HCT116 (cell line): Measurements from ENCODE around the gene CD164L2. TPM values are rescaled to one million over a fixed set of nuclear protein-coding genes. Genes with fewer than 3 reads are reported as not detected.

Source experiments
- ATAC-seq: fragments of 200-7000 bp; cut with Tn5 transposase; 2 replicates; pipeline ENCODE4 v1.9.1; 2020; ENCODE audit warnings: mild to moderate bottlenecking, moderate library complexity
- BruUV-seq: library from RNA; stranded (reverse); fragments of 400-500 nt; replicated peaks from 2 replicates; lab custom pipeline; 2021; lab: Mats Ljungman, UMichigan
- CTCF ChIA-PET: fragments of 300-600 bp; sonication (Branson Sonifier 250); formaldehyde crosslinking; loops from one replicate; lab custom pipeline; 2021; ENCODE audit warnings: antibody characterized with exemption; lab: Charles Lee
- POLR2A ChIA-PET: fragments of 300-600, 350-600 bp; sonication (Branson Sonifier 250); formaldehyde crosslinking; loops from one replicate; lab custom pipeline; 2021; ENCODE audit warnings: antibody characterized with exemption; lab: Charles Lee
- RAD21 ChIA-PET, 2 experiments: fragments of 300-600 bp; sonication (Branson Sonifier 250); formaldehyde crosslinking; loops; one replicate each; lab custom pipeline; 2023; ENCODE audit warnings: low total read pairs in 2 of 2; ENCODE audit not compliant: uncharacterized antibody in 2 of 2, unreplicated experiment in 2 of 2, low non-redundant PET in 1 of 2; lab: Charles Lee
- DNase-seq: peaks from one replicate; pipeline ENCODE4 v3.0.0-alpha.2; 2010; ENCODE audit warnings: low read depth, low spot score
- H2AFZ ChIP-seq: fragments of 200-600 bp; shearing (Covaris generic), sonication (generic); 2 replicates; pipeline ENCODE4 v1.6.1; 2017; ENCODE audit warnings: low read depth, mixed run types, mixed read lengths, antibody characterized with exemption, low read length; ENCODE audit not compliant: poor library complexity, severe bottlenecking
- H3K27ac ChIP-seq: 2 replicates; pipeline ENCODE4 v1.5.1; 2012; ENCODE audit warnings: low read depth, low read length
- H3K27me3 ChIP-seq: fragments of 200-600 bp; sonication (generic); 2 replicates; pipeline ENCODE4 v1.6.1; 2016; ENCODE audit warnings: mixed run types, low read length, mixed read lengths; ENCODE audit not compliant: insufficient read depth
- H3K36me3 ChIP-seq, 2 experiments: fragments of 200-500 bp in 1 of 2; fragments of 200-600 bp in 1 of 2; sonication (Bioruptor generic) in 1 of 2; sonication (generic) in 1 of 2; 2 replicates each; pipeline versions ENCODE4 v1.5.1 to v1.6.1; 2014 to 2016; ENCODE audit warnings: low read length in 2 of 2, inconsistent platforms in 1 of 2, mixed read lengths in 1 of 2, mixed run types in 1 of 2; ENCODE audit not compliant: insufficient read depth in 2 of 2, control insufficient read depth in 1 of 2
- H3K4me1 ChIP-seq, 2 experiments: fragments of 200-600 bp in 1 of 2; sonication (generic) in 1 of 2; 2 replicates each; pipeline versions ENCODE4 v1.5.1 to v1.6.1; 2012 to 2017; ENCODE audit warnings: low read length in 2 of 2, inconsistent platforms in 1 of 2, mild to moderate bottlenecking in 1 of 2, mixed read lengths in 1 of 2, mixed run types in 1 of 2, moderate library complexity in 1 of 2; ENCODE audit not compliant: insufficient read depth in 2 of 2, control insufficient read depth in 1 of 2
- H3K4me2 ChIP-seq: fragments of 200-600 bp; sonication (generic); 2 replicates; pipeline ENCODE4 v1.6.1; 2017; ENCODE audit warnings: mixed run types, low read length, mixed read lengths
- H3K4me3 ChIP-seq, 2 experiments: fragments of 200-600 bp in 1 of 2; sonication (generic) in 1 of 2; replicated peaks in 1 of 2; 2 replicates each; pipeline ENCODE4 v1.5.1; 2011 to 2016; ENCODE audit warnings: low read length in 2 of 2, control low read depth in 1 of 2, low read depth in 1 of 2, mild to moderate bottlenecking in 1 of 2, mixed read lengths in 1 of 2, mixed run types in 1 of 2
- H3K79me2 ChIP-seq: fragments of 200-600 bp; sonication (generic); 2 replicates; pipeline ENCODE4 v1.6.1; 2017; ENCODE audit warnings: mild to moderate bottlenecking, mixed run types, low read length, moderate library complexity, mixed read lengths; ENCODE audit not compliant: insufficient read depth
- H3K9ac ChIP-seq: fragments of 200-600 bp; sonication (generic); 2 replicates; pipeline ENCODE4 v1.6.1; 2016; ENCODE audit warnings: low read length, mixed read lengths
- H3K9me2 ChIP-seq: fragments of 200-600 bp; sonication (generic), shearing (Covaris generic); 2 replicates; pipeline ENCODE4 v1.6.1; 2017; ENCODE audit warnings: mixed run types, mild to moderate bottlenecking, moderate library complexity; ENCODE audit not compliant: insufficient read depth
- H3K9me3 ChIP-seq, 2 experiments: fragments of 200-500 bp in 1 of 2; fragments of 200-600 bp in 1 of 2; sonication (Bioruptor generic) in 1 of 2; sonication (generic) in 1 of 2; 2 replicates each; pipeline ENCODE4 v1.6.1; 2014 to 2017; ENCODE audit warnings: low read length in 2 of 2, mixed read lengths in 2 of 2, inconsistent platforms in 1 of 2, low read depth in 1 of 2, mild to moderate bottlenecking in 1 of 2, mixed run types in 1 of 2, moderate library complexity in 1 of 2; ENCODE audit not compliant: control insufficient read depth in 1 of 2, insufficient read depth in 1 of 2
- H4K20me1 ChIP-seq: fragments of 200-600 bp; sonication (generic), shearing (Covaris generic); 2 replicates; pipeline ENCODE4 v1.6.1; 2017; ENCODE audit warnings: mixed run types, mild to moderate bottlenecking, moderate library complexity; ENCODE audit not compliant: insufficient read depth
- CBX3 ChIP-seq: IDR thresholded peaks from 2 replicates; pipeline ENCODE4 v1.6.1; 2012; ENCODE audit warnings: low read depth
- CEBPB ChIP-seq: IDR thresholded peaks from 2 replicates; pipeline ENCODE4 v1.6.1; 2012; ENCODE audit warnings: low read depth
- CTCF ChIP-seq, 3 experiments: fragments of 200-600 bp in 1 of 3; sonication (generic) in 1 of 3; IDR thresholded peaks in 2 of 3; conservative IDR thresholded peaks in 1 of 3; 2 replicates each; pipeline ENCODE4 v1.5.1; 2012 to 2017; ENCODE audit warnings: low read depth in 2 of 3, low read length in 2 of 3, antibody characterized with exemption in 1 of 3, borderline replicate concordance in 1 of 3, control low read depth in 1 of 3, mild to moderate bottlenecking in 1 of 3, mixed read lengths in 1 of 3, mixed run types in 1 of 3, moderate library complexity in 1 of 3; ENCODE audit not compliant: insufficient read depth in 1 of 3
- EGR1 ChIP-seq: IDR thresholded peaks from 2 replicates; pipeline ENCODE4 v1.6.1; 2012; ENCODE audit warnings: low read depth
- ELF1 ChIP-seq: IDR thresholded peaks from 2 replicates; pipeline ENCODE4 v1.6.1; 2012; ENCODE audit warnings: low read depth, borderline replicate concordance
- MAX ChIP-seq: IDR thresholded peaks from 2 replicates; pipeline ENCODE4 v1.6.1; 2012
- POLR2A ChIP-seq: IDR thresholded peaks from 2 replicates; pipeline ENCODE4 v1.7.0; 2011; ENCODE audit warnings: borderline replicate concordance; ENCODE audit not compliant: insufficient read depth, insufficient read length; ENCODE audit errors: extremely low read depth
- POLR2AphosphoS5 ChIP-seq: IDR thresholded peaks from 2 replicates; pipeline ENCODE4 v1.6.1; 2011; ENCODE audit warnings: mild to moderate bottlenecking, low read depth, low read length, moderate library complexity
- SIN3A ChIP-seq: IDR thresholded peaks from 2 replicates; pipeline ENCODE4 v1.6.1; 2012; ENCODE audit warnings: low read depth
- SRF ChIP-seq: IDR thresholded peaks from 2 replicates; pipeline ENCODE4 v1.6.1; 2012; ENCODE audit warnings: low read depth
- YY1 ChIP-seq: IDR thresholded peaks from 2 replicates; pipeline ENCODE4 v1.6.1; 2011; ENCODE audit warnings: low read length, low read depth, moderate library complexity, mild to moderate bottlenecking; ENCODE audit not compliant: insufficient replicate concordance; ENCODE audit errors: extremely low read depth
- ZBTB33 ChIP-seq: IDR thresholded peaks from 2 replicates; pipeline ENCODE4 v1.6.1; 2011; ENCODE audit warnings: mild to moderate bottlenecking, low read length, moderate library complexity; ENCODE audit not compliant: insufficient replicate concordance; ENCODE audit errors: extremely low read depth
- ZFX ChIP-seq: fragments of 450-650 bp; IDR thresholded peaks from 2 replicates; pipeline ENCODE4 v1.6.1; 2017
- ZNF274 ChIP-seq: fragments of 200-500 bp; sonication (Bioruptor generic); IDR thresholded peaks from 2 replicates; pipeline ENCODE4 v1.6.1; 2014; ENCODE audit warnings: mild to moderate bottlenecking, low read depth, low read length, inconsistent platforms
- intact Hi-C: fragments of 100-400 bp; cut with micrococcal nuclease; formaldehyde crosslinking; loops from 2 replicates; pipeline ENCODE4 v1.10.0; 2022
- total RNA-seq: library from RNA; stranded (reverse); gene quantifications from one replicate; pipeline ENCODE4 v1.2.1, GENCODE V29; 2021; ENCODE audit not compliant: unreplicated experiment

Gene CD164L2
- total RNA-seq, 1 experiment from 2014 or later = 11.6 TPM

- RAD21 ChIA-PET = interaction anchor here in 1 of 2 experiments (0.5 kb wide), 1 partner anchor 406 kb away, joined by 3 read pairs; the partner anchor contains the start of gene KDF1
- H3K36me3 ChIP-seq = peaks cover 0 to 4% of the 10 kb centered on the region in 2 experiments; a peak in 1 of 4 replicates
- BruUV-seq = no TSS peak
- CTCF ChIA-PET = interaction anchor here (1.0 to 3.3 kb wide), 13 partner anchors 9 to 322 kb away, joined by 3 to 28 read pairs (median 7); partner anchors contain the start of genes CD164L2, GPR3 and SYTL1
- peak within 1 kb of the TSS; percentile 78 for H3K9ac ChIP-seq
- no peaks in the 10 kb centered on the region for H4K20me1 ChIP-seq
- H3K27ac ChIP-seq = peak within 1 kb of the TSS; percentile 100
- H3K27me3 ChIP-seq = no peaks in the 10 kb centered on the region
- TF ChIP-seq CTCF (IDR thresholded peaks at IDR 0.05 in 2 of 3, conservative IDR thresholded peaks at IDR 0.05 in 1 of 3; ENCODE audit: borderline replicate concordance in 1 of 3, insufficient read depth in 1 of 3, low read depth in 2 of 3, low read length in 2 of 3) (peak in 2 of 3 experiments; percentile 36 to 38; a peak in 3 of 6 replicates), POLR2A (peak; percentile 20), MAX (peak; percentile 51; the same call in 1 of the 2 replicates), POLR2AphosphoS5 (peak; percentile 78), SIN3A (no peak), CBX3 (no peak), ZBTB33 (no peak), SRF (no peak), ZNF274 (no peak), EGR1 (peak; percentile 73), ZFX (peak; percentile 30; the same call in 1 of the 2 replicates), CEBPB (no peak), YY1 (no peak), ELF1 (no peak)
- DNase-seq (peak; percentile 43), ATAC-seq (peak; percentile 75)
- peaks cover 3% of the 10 kb centered on the region; the same call in 1 of the 2 replicates for H3K79me2 ChIP-seq
- POLR2A ChIA-PET = interaction anchor here (0.6 to 2.6 kb wide), 13 partner anchors 9 to 367 kb away, joined by 3 to 26 read pairs (median 4); partner anchors contain the start of genes CD164L2 and GPR3
- peaks cover 12 to 32% of the 10 kb centered on the region in 2 experiments for H3K4me1 ChIP-seq
- intact Hi-C loops = no loop called here
- H3K9me2 ChIP-seq = no peaks in the 10 kb centered on the region
- peak within 1 kb of the TSS; percentile 67 to 69 for H3K4me3 ChIP-seq
- H2AFZ ChIP-seq = peak within 1 kb of the TSS; percentile 70
- H3K9me3 ChIP-seq = no peaks in the 10 kb centered on the region
- H3K4me2 ChIP-seq = peak within 1 kb of the TSS; percentile 95
Observed at GRCh38 chr1:27366411-27367159, 16.5 kb downstream of the CD164L2 start, which contains the start of gene MAP3K6. TSS of gene MAP3K6 (minus strand) at chr1:27366961. CDS start at chr1:27366597, 364 bp downstream.
